ENCODE data around the gene JPT2. TPM values are rescaled to one million over a fixed set of nuclear protein-coding genes. Genes with fewer than 3 reads are reported as not detected.

The JPT2 gene
- total RNA-seq, 1 experiment from 2014 or later = 150 TPM

DNA sequence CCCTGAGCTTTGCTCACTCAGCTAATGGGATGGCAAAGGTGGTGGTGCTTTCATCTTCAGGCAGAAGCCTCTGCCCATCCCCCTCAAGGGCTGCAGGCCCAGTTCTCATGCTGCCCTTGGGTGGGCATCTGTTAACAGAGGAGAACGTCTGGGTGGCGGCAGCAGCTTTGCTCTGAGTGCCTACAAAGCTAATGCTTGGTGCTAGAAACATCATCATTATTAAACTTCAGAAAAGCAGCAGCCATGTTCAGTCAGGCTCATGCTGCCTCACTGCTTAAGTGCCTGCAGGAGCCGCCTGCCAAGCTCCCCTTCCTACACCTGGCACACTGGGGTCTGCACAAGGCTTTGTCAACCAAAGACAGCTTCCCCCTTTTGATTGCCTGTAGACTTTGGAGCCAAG, 22.2 kb downstream of the JPT2 start:
- DNase-seq (ENCODE audit: low spot score) (no peak), ATAC-seq (no peak)
- CTCF ChIA-PET = no interaction called here
- no peak overlapping the region for H3K4me3 Mint-ChIP-seq
- TF ChIP-seq ZNF423 (CRISPR knock-in tag; IDR thresholded peaks at IDR 0.05) (no peak), NFYB (CRISPR knock-in tag; conservative IDR thresholded peaks at IDR 0.05; ENCODE audit: low read depth) (no peak), JAZF1 (CRISPR knock-in tag; IDR thresholded peaks at IDR 0.05) (no peak), FOXJ3 (CRISPR knock-in tag; IDR thresholded peaks at IDR 0.05; ENCODE audit: borderline replicate concordance) (no peak), HMGA2 (CRISPR knock-in tag; IDR thresholded peaks at IDR 0.05) (no peak), EMX1 (CRISPR knock-in tag; IDR thresholded peaks at IDR 0.05) (no peak), SMAD3 (CRISPR knock-in tag; IDR thresholded peaks at IDR 0.05; ENCODE audit: borderline replicate concordance) (no peak), NFE2L1 (CRISPR knock-in tag; IDR thresholded peaks at IDR 0.05) (no peak), NFATC4 (CRISPR knock-in tag; IDR thresholded peaks at IDR 0.05) (no peak), TCF7 (CRISPR knock-in tag; IDR thresholded peaks at IDR 0.05; ENCODE audit: low read depth) (no peak), ELF4 (CRISPR knock-in tag; IDR thresholded peaks at IDR 0.05; ENCODE audit: low read depth) (no peak), ZBTB21 (CRISPR knock-in tag; IDR thresholded peaks at IDR 0.05; ENCODE audit: borderline replicate concordance) (no peak), ZNF232 (CRISPR knock-in tag; IDR thresholded peaks at IDR 0.05) (no peak), ESRRA (CRISPR knock-in tag; IDR thresholded peaks at IDR 0.05; ENCODE audit: borderline replicate concordance) (no peak)
- TF ChIP-seq, protein P1, sequence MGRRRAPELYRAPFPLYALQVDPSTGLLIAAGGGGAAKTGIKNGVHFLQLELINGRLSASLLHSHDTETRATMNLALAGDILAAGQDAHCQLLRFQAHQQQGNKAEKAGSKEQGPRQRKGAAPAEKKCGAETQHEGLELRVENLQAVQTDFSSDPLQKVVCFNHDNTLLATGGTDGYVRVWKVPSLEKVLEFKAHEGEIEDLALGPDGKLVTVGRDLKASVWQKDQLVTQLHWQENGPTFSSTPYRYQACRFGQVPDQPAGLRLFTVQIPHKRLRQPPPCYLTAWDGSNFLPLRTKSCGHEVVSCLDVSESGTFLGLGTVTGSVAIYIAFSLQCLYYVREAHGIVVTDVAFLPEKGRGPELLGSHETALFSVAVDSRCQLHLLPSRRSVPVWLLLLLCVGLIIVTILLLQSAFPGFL (CRISPR knock-in tag; IDR thresholded peaks at IDR 0.05; ENCODE audit: borderline replicate concordance) = no peak
- TF ChIP-seq, protein P2, sequence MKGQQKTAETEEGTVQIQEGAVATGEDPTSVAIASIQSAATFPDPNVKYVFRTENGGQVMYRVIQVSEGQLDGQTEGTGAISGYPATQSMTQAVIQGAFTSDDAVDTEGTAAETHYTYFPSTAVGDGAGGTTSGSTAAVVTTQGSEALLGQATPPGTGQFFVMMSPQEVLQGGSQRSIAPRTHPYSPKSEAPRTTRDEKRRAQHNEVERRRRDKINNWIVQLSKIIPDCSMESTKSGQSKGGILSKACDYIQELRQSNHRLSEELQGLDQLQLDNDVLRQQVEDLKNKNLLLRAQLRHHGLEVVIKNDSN (CRISPR knock-in tag; IDR thresholded peaks at IDR 0.05) = no peak
- TF ChIP-seq, protein P3, sequence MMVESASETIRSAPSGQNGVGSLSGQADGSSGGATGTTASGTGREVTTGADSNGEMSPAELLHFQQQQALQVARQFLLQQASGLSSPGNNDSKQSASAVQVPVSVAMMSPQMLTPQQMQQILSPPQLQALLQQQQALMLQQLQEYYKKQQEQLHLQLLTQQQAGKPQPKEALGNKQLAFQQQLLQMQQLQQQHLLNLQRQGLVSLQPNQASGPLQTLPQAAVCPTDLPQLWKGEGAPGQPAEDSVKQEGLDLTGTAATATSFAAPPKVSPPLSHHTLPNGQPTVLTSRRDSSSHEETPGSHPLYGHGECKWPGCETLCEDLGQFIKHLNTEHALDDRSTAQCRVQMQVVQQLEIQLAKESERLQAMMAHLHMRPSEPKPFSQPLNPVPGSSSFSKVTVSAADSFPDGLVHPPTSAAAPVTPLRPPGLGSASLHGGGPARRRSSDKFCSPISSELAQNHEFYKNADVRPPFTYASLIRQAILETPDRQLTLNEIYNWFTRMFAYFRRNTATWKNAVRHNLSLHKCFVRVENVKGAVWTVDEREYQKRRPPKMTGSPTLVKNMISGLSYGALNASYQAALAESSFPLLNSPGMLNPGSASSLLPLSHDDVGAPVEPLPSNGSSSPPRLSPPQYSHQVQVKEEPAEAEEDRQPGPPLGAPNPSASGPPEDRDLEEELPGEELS (CRISPR knock-in tag; IDR thresholded peaks at IDR 0.05) = no peak
- TF ChIP-seq, protein P4, sequence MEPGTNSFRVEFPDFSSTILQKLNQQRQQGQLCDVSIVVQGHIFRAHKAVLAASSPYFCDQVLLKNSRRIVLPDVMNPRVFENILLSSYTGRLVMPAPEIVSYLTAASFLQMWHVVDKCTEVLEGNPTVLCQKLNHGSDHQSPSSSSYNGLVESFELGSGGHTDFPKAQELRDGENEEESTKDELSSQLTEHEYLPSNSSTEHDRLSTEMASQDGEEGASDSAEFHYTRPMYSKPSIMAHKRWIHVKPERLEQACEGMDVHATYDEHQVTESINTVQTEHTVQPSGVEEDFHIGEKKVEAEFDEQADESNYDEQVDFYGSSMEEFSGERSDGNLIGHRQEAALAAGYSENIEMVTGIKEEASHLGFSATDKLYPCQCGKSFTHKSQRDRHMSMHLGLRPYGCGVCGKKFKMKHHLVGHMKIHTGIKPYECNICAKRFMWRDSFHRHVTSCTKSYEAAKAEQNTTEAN (CRISPR knock-in tag; IDR thresholded peaks at IDR 0.05) = no peak
- POLR2A ChIA-PET = no interaction called here
- H3K27me3 Mint-ChIP-seq (ENCODE audit: low read depth) = no peaks in the 10 kb centered on the region
- peaks cover 6% of the 10 kb centered on the region for H3K4me1 Mint-ChIP-seq
- no peaks in the 10 kb centered on the region for H3K9me3 Mint-ChIP-seq
- peaks cover 62% of the 10 kb centered on the region for H3K36me3 Mint-ChIP-seq
- no peak overlapping the region for H3K27ac Mint-ChIP-seq

DNA sequence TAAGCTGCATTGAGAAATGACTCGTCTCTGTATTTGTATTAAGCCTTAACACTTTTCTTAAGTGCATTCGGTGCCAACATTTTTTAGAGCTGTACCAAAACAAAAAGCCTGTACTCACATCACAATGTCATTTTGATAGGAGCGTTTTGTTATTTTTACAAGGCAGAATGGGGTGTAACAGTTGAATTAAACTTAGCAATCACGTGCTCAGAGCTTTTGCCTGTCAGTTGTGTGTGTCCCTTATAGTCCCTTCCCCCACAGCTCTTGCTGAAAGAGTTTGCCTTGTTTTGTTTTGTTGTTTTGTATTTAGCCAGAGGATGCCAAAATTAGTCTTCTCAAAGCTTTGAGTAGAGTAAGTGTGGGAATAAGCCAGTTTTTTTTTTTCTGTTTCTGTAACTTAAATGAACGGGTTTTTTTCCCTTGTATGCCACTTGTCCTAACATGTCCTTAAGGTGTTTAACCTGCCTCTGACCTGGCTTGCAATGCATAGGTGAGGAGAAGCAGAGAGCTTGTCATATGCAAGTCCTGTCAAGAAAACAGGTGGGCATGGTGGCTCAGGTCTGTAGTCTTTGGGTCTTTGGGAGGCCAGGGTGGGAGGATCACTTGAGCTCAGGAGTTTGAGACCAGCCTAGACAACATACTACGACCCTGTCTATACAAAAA, 23.3 kb downstream of the JPT2 start:
- ChIA-PET POLR2A (no interaction called here), CTCF (no interaction called here)
- ATAC-seq = no peak
- H3K9me3 Mint-ChIP-seq = no peaks in the 10 kb centered on the region
- no peaks in the 10 kb centered on the region for H3K27me3 Mint-ChIP-seq (ENCODE audit: low read depth)
- peaks cover 6% of the 10 kb centered on the region for H3K4me1 Mint-ChIP-seq
- no peak for DNase-seq (ENCODE audit: low spot score)
- H3K27ac Mint-ChIP-seq = no peak overlapping the region; the same call in 1 of the 2 replicates
- peaks cover 54% of the 10 kb centered on the region for H3K36me3 Mint-ChIP-seq
- H3K4me3 Mint-ChIP-seq = no peak overlapping the region
- TF ChIP-seq EMX1 (CRISPR knock-in tag; IDR thresholded peaks at IDR 0.05) (no peak), NR3C1 (CRISPR knock-in tag; conservative IDR thresholded peaks at IDR 0.05; ENCODE audit: low read depth) (no peak), OVOL2 (CRISPR knock-in tag; IDR thresholded peaks at IDR 0.05; ENCODE audit: borderline replicate concordance) (no peak), ZNF138 (CRISPR knock-in tag; conservative IDR thresholded peaks at IDR 0.05) (no peak), ZNF423 (CRISPR knock-in tag; IDR thresholded peaks at IDR 0.05) (no peak)
- TF ChIP-seq, protein P5, sequence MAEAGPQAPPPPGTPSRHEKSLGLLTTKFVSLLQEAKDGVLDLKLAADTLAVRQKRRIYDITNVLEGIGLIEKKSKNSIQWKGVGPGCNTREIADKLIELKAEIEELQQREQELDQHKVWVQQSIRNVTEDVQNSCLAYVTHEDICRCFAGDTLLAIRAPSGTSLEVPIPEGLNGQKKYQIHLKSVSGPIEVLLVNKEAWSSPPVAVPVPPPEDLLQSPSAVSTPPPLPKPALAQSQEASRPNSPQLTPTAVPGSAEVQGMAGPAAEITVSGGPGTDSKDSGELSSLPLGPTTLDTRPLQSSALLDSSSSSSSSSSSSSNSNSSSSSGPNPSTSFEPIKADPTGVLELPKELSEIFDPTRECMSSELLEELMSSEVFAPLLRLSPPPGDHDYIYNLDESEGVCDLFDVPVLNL (CRISPR knock-in tag; IDR thresholded peaks at IDR 0.05; ENCODE audit: borderline replicate concordance, low read depth) = no peak
- TF ChIP-seq, protein P6, sequence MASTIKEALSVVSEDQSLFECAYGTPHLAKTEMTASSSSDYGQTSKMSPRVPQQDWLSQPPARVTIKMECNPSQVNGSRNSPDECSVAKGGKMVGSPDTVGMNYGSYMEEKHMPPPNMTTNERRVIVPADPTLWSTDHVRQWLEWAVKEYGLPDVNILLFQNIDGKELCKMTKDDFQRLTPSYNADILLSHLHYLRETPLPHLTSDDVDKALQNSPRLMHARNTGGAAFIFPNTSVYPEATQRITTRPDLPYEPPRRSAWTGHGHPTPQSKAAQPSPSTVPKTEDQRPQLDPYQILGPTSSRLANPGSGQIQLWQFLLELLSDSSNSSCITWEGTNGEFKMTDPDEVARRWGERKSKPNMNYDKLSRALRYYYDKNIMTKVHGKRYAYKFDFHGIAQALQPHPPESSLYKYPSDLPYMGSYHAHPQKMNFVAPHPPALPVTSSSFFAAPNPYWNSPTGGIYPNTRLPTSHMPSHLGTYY (CRISPR knock-in tag; IDR thresholded peaks at IDR 0.05) = no peak
- TF ChIP-seq, protein P7, sequence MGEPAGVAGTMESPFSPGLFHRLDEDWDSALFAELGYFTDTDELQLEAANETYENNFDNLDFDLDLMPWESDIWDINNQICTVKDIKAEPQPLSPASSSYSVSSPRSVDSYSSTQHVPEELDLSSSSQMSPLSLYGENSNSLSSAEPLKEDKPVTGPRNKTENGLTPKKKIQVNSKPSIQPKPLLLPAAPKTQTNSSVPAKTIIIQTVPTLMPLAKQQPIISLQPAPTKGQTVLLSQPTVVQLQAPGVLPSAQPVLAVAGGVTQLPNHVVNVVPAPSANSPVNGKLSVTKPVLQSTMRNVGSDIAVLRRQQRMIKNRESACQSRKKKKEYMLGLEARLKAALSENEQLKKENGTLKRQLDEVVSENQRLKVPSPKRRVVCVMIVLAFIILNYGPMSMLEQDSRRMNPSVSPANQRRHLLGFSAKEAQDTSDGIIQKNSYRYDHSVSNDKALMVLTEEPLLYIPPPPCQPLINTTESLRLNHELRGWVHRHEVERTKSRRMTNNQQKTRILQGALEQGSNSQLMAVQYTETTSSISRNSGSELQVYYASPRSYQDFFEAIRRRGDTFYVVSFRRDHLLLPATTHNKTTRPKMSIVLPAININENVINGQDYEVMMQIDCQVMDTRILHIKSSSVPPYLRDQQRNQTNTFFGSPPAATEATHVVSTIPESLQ (CRISPR knock-in tag; IDR thresholded peaks at IDR 0.05) = no peak
- TF ChIP-seq, protein P8, sequence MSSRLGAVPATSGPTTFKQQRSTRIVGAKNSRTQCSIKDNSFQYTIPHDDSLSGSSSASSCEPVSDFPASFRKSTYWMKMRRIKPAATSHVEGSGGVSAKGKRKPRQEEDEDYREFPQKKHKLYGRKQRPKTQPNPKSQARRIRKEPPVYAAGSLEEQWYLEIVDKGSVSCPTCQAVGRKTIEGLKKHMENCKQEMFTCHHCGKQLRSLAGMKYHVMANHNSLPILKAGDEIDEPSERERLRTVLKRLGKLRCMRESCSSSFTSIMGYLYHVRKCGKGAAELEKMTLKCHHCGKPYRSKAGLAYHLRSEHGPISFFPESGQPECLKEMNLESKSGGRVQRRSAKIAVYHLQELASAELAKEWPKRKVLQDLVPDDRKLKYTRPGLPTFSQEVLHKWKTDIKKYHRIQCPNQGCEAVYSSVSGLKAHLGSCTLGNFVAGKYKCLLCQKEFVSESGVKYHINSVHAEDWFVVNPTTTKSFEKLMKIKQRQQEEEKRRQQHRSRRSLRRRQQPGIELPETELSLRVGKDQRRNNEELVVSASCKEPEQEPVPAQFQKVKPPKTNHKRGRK (CRISPR knock-in tag; IDR thresholded peaks at IDR 0.05; ENCODE audit: borderline replicate concordance) = no peak

All from WTC11 (cell line).